G401.6 (cell line): Measurements from ENCODE around the gene RSF1.
"Not testable (repeated sequence)": the region's sequence is repeated elsewhere in the genome, so short reads cannot be mapped to it uniquely, and the experiment has no call there.

Experiments
- FAIRE-seq: peaks from 2 replicates; lab custom pipeline; 2012; peaks lifted over from hg19 to GRCh38; lab: Jason Lieb, UNC

The RSF1 gene

GRCh38 chr11:77672264-77672663 lies 148.3 kb downstream of the RSF1 start:
- no peak for FAIRE-seq

- no peak for FAIRE-seq
These were observed 150.5 kb downstream of the RSF1 start for GRCh38 chr11:77669848-77670511.

- FAIRE-seq, result no peak
These were observed 151.8 kb downstream of the RSF1 start for GRCh38 chr11:77668760-77669159.

GRCh38 chr11:77665240-77665965 lies 155.1 kb downstream of the RSF1 start:
- no peak for FAIRE-seq

DNA sequence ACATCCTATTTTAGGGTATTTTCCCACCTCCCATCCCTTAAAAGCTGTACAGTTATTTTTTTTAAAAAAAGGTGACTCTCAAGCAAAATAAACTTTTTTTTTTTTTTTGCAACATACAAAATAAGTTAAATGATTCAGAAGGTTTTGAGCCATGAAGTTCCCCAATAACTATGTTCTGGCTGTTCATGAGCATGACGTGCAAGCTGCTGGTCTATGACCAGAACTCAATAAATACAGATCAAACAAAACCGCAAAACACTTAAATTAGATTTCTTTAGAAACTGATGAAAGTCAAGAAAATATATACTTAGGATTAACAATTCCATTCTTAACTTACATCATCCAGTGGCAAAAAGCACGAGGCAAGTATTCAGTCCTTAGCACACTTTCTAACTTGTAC lies 158.9 kb downstream of the RSF1 start:
- no peak for FAIRE-seq

- FAIRE-seq, result no peak
These were observed 159.6 kb downstream of the RSF1 start for GRCh38 chr11:77660947-77661346.

GRCh38 chr11:77658213-77659013 lies 162.1 kb downstream of the RSF1 start:
- no peak for FAIRE-seq

GRCh38 chr11:77656362-77656761 lies 164.2 kb downstream of the RSF1 start:
- FAIRE-seq, result no peak

GRCh38 chr11:77654770-77655434 lies 165.6 kb downstream of the RSF1 start:
- no peak for FAIRE-seq

- FAIRE-seq, result no peak
These were observed 170.4 kb downstream of the RSF1 start for GRCh38 chr11:77650123-77650522.

GRCh38 chr11:77647654-77648305 lies 172.7 kb downstream of the RSF1 start:
- FAIRE-seq, result no peak

GRCh38 chr11:77644887-77645286 lies 175.6 kb downstream of the RSF1 start:
- FAIRE-seq, result no peak

DNA sequence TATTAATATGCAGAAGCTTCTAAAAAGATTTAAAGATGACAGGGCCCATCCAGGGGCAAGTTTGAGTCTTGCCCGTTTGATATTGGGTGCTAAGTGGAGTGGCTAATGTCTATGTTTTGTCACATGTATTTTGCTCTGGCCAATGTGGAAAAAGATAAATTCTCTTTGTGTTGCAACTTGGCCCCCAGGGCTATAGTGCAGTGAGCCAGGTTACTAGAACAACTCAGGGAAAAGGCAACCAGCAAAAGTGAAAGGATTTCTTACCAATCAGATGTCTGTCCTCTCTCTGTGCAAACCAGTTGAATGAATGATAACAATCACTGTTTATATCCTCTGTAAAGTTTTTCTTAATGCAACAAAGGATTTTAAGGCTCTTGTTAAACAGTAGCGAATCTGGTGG lies 178.3 kb downstream of the RSF1 start:
- FAIRE-seq, result no peak

- FAIRE-seq, result peak; percentile 71
These were observed 183.0 kb downstream of the RSF1 start, which contains the start of gene CLNS1A for GRCh38 chr11:77637345-77638165. CLNS1A (minus strand) TSS chr11:77637794; CDS start chr11:77637714, 80 bp downstream.

DNA sequence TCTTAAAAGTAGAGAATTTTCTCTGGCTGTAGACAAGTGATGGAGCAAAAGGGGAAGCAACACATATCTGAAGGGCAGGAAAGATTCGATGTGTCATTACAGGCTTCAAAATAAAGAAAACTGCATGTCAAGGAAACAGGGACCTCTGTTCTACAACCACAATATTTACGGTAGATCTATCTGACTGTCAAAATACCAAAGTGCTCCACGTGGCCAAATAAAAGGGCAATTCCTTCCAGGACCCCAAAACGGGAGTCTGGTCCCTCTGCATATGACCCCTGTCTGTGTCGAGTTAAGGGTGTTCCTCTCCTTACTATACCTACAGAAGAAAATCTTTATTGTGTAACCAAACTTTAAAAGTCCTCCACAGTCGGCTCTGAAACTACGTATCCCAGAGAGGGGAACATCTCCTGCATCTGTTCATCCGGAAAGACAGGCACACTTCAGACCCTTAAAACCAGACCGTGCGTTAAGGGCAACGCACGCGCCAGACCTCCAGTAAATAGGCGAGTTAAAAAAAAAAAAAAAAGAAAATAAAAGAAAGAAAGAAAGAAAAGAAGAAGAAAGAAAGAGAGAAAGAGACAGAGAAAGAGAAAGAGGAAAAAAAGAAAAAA lies 183.7 kb downstream of the RSF1 start:
- FAIRE-seq, result no peak

- not testable (repeated sequence) for FAIRE-seq
These were observed 186.6 kb downstream of the RSF1 start for GRCh38 chr11:77633926-77634325.

DNA sequence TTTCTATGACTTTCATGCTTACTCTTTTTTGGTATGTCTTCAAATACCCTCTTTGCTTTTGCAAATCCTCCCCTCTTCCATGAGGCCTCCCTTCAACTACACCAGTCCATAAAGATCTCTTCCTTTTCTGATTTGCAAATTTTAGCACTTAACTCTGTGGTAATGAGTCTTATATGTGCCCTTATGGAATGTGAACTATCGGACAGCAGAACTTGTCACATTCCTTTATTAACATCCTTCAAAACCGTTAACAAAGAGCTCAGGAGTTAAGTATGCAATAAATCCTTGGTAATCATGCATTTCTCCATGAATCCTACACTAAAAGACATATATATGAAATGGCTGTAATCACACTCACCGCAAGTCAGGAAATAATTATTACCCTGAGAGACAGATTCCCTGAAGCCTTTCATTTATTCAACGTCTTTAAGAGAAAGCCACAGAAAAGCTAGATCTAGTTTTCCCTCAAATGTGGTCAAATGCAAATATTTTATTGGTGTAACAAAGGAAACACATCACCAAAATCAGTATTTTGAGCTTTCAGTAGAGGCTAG lies 190.3 kb downstream of the RSF1 start:
- no peak for FAIRE-seq

DNA sequence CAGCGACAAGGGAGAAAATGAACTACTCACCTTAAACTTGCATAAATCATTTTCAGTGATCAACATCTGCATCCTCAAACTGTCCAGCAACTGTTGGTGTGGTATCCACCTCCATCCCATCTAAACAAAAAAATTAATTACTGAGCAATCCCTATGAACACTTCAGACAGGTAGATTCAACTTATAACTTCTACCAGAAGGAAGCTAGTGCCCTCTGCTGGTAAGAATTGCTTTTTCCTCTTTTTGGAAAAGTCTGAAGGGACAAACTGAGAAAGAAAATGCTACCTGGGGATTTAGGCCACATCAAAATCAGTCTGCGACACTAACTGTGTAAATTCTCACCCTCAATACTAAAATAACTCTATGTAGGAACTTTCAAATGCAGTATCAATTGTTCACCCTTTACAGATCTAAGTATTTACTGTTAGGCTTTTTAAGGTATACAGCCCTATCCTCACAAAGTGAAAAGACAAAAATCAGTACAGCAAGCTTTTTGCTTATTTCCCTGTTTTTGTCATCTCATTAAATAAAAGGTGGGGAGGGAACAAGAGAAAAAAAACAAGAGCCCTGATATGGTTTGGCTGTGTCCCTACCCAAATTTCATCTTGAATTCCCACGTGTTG lies 200.8 kb downstream of the RSF1 start:
- peak; percentile 91 for FAIRE-seq

- no peak for FAIRE-seq
These were observed 202.6 kb downstream of the RSF1 start for GRCh38 chr11:77617892-77618291.

- FAIRE-seq, result no peak
These were observed 208.6 kb downstream of the RSF1 start for GRCh38 chr11:77611921-77612320.
